Right hindlimb (tissue), 1 donor: Measurements from ENCODE around the gene ACTN3.
"Not testable (repeated sequence)": the region's sequence is repeated elsewhere in the genome, so short reads cannot be mapped to it uniquely, and the experiment has no call there.

Source experiments
- DNase-seq: peaks from one replicate; pipeline ENCODE4 v3.0.0-alpha.2; 2018

ACTN3 gene

GRCh38 chr11:66600631-66601233, 54.0 kb downstream of the ACTN3 start:
- no peak for DNase-seq

- DNase-seq, result no peak
Observed at GRCh38 chr11:66603072-66603471, 56.4 kb downstream of the ACTN3 start.

- no peak for DNase-seq
Observed at GRCh38 chr11:66604155-66604554, 57.5 kb downstream of the ACTN3 start.

GRCh38 chr11:66606608-66607007, 59.9 kb downstream of the ACTN3 start:
- not testable (repeated sequence) for DNase-seq

- DNase-seq, result peak; percentile 87
Observed at GRCh38 chr11:66607126-66607834, 60.6 kb downstream of the ACTN3 start.

GRCh38 chr11:66609721-66610617, 63.3 kb downstream of the ACTN3 start:
- no peak for DNase-seq

GRCh38 chr11:66612458-66612857, 65.8 kb downstream of the ACTN3 start:
- DNase-seq, result no peak
